ENCODE measurements around the gene DTL. TPM values are rescaled to one million over a fixed set of nuclear protein-coding genes. Genes with fewer than 3 reads are reported as not detected.
A peak's percentile ranks its signal among the peaks of the same experiment; 100 is the strongest.

DTL gene
- total and polyA plus RNA-seq, 2 of the 13 experiments (the other 11 are each of a cell fraction or from before 2014, with no cell fraction given): 10.4 to 32.8 TPM

DNA sequence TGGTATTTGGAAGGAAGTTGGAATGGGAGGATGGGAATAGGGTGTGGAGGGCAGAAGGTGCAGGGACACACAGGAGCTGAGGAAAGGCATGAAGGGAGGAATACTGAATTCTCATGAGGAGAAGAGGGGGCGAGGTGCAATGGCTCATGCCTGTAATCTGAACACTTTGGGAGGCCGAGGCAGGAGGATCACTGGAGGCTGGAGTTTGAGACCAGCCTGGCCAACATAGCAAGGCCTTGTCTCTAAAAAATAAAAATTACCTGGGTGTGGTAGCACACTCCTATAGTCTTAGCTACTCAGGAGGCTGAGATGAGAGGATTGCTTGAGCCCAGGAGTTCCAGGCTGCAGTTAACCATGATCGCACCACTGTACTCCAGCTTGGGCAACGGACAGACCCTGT, 117.3 kb downstream of the DTL start:
- Histone ChIP-seq H3K4me2 (ENCODE audit: low read depth, low read length) (no peak overlapping the region), H4K20me1 (ENCODE audit: insufficient read depth, low read length) (no peaks in the 10 kb centered on the region), H3K27me3 (ENCODE audit: control insufficient read depth in 1 of 2, insufficient read depth in 2 of 2, low read length in 2 of 2) (no peaks in the 10 kb centered on the region), H3K36me3 (replicated peaks in 1 of 2; ENCODE audit: control insufficient read depth in 1 of 2, insufficient read depth in 2 of 2, low read length in 2 of 2) (no peaks in the 10 kb centered on the region), H3K9ac (ENCODE audit: insufficient read depth, low read depth, low read length) (no peak overlapping the region), H3K4me3 (replicated peaks in 1 of 3; ENCODE audit: insufficient read depth in 1 of 3, low read depth in 2 of 3, low read length in 3 of 3) (no peak overlapping the region), H3K9me3 (ENCODE audit: low read length) (no peaks in the 10 kb centered on the region), H3K4me1 (ENCODE audit: insufficient read depth, low read length) (no peaks in the 10 kb centered on the region), H3K79me2 (ENCODE audit: insufficient read depth, low read length) (no peaks in the 10 kb centered on the region), H3K27ac (ENCODE audit: extremely low read length, insufficient read depth, low read length) (no peak overlapping the region), H2AFZ (ENCODE audit: low read length) (no peak overlapping the region)
- no TSS peak for BruUV-seq (replicated peaks)
- in situ Hi-C loops (cut with HindIII; ENCODE audit: extremely low pct_ligation_motif_present, low pct_unique_long_range_greater_than_20kb): no loop called here
- ChIA-PET POLR2A (no interaction called here), CTCF (ENCODE audit: low intra/inter-chr PET ratio, low total read pairs) (no interaction called here)
- FAIRE-seq: no peak
- ATAC-seq: no peak
- WGBS (ENCODE audit: low lambda C conversion rate): 87% methylated on average over 4 of the region's 4 CpGs
- TF ChIP-seq, protein P1, sequence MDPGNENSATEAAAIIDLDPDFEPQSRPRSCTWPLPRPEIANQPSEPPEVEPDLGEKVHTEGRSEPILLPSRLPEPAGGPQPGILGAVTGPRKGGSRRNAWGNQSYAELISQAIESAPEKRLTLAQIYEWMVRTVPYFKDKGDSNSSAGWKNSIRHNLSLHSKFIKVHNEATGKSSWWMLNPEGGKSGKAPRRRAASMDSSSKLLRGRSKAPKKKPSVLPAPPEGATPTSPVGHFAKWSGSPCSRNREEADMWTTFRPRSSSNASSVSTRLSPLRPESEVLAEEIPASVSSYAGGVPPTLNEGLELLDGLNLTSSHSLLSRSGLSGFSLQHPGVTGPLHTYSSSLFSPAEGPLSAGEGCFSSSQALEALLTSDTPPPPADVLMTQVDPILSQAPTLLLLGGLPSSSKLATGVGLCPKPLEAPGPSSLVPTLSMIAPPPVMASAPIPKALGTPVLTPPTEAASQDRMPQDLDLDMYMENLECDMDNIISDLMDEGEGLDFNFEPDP (CRISPR knock-in tag; conservative IDR thresholded peaks at IDR 0.05): no peak
- TF ChIP-seq, protein P2, sequence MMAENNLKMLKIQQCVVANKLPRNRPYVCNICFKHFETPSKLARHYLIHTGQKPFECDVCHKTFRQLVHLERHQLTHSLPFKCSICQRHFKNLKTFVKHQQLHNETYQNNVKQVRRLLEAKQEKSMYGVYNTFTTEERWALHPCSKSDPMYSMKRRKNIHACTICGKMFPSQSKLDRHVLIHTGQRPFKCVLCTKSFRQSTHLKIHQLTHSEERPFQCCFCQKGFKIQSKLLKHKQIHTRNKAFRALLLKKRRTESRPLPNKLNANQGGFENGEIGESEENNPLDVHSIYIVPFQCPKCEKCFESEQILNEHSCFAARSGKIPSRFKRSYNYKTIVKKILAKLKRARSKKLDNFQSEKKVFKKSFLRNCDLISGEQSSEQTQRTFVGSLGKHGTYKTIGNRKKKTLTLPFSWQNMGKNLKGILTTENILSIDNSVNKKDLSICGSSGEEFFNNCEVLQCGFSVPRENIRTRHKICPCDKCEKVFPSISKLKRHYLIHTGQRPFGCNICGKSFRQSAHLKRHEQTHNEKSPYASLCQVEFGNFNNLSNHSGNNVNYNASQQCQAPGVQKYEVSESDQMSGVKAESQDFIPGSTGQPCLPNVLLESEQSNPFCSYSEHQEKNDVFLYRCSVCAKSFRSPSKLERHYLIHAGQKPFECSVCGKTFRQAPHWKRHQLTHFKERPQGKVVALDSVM (CRISPR knock-in tag; IDR thresholded peaks at IDR 0.05): 0 out of 2 replicates have a peak, but pooled peaks have one; percentile 11
- TF ChIP-seq ZNF570 (CRISPR knock-in tag; IDR thresholded peaks at IDR 0.05; ENCODE audit: borderline replicate concordance): no peak
- intact Hi-C loops (cut with micrococcal nuclease; ENCODE audit: unreplicated experiment): no loop called here
- DNase-seq (ENCODE audit: low spot score): no peak

GRCh38 chr1:212153635-212154034, 118.1 kb downstream of the DTL start:
- no peak overlapping the region for H3K4me2 ChIP-seq (ENCODE audit: low read depth, low read length)
- in situ Hi-C loops (cut with HindIII; ENCODE audit: extremely low pct_ligation_motif_present, low pct_unique_long_range_greater_than_20kb) (no loop called here), intact Hi-C loops (cut with micrococcal nuclease; ENCODE audit: unreplicated experiment) (no loop called here)
- H3K27me3 ChIP-seq (ENCODE audit: control insufficient read depth in 1 of 2, insufficient read depth in 2 of 2, low read length in 2 of 2): no peaks in the 10 kb centered on the region
- no peaks in the 10 kb centered on the region for H3K36me3 ChIP-seq (replicated peaks in 1 of 2; ENCODE audit: control insufficient read depth in 1 of 2, insufficient read depth in 2 of 2, low read length in 2 of 2)
- H3K4me1 ChIP-seq (ENCODE audit: insufficient read depth, low read length): peaks cover 4% of the 10 kb centered on the region
- no peaks in the 10 kb centered on the region for H3K79me2 ChIP-seq (ENCODE audit: insufficient read depth, low read length)
- H3K9me3 ChIP-seq (ENCODE audit: low read length): no peaks in the 10 kb centered on the region
- no peak for DNase-seq (ENCODE audit: low spot score)
- no peak overlapping the region for H3K27ac ChIP-seq (ENCODE audit: extremely low read length, insufficient read depth, low read length)
- TF ChIP-seq ZFP41 (CRISPR knock-in tag; IDR thresholded peaks at IDR 0.05; ENCODE audit: borderline replicate concordance): no peak
- no peak for TF ChIP-seq ZNF331 (CRISPR knock-in tag; IDR thresholded peaks at IDR 0.05)
- no peak for TF ChIP-seq ETS1 (CRISPR knock-in tag; IDR thresholded peaks at IDR 0.05)
- TF ChIP-seq ZFX (CRISPR knock-in tag; IDR thresholded peaks at IDR 0.05; ENCODE audit: low read depth): no peak
- no peak overlapping the region for H3K9ac ChIP-seq (ENCODE audit: insufficient read depth, low read depth, low read length)
- H3K4me3 ChIP-seq (replicated peaks in 1 of 3; ENCODE audit: insufficient read depth in 1 of 3, low read depth in 2 of 3, low read length in 3 of 3): no peak overlapping the region
- H4K20me1 ChIP-seq (ENCODE audit: insufficient read depth, low read length): no peaks in the 10 kb centered on the region
- POLR2A ChIA-PET: no interaction called here
- ATAC-seq: no peak
- no peak for FAIRE-seq
- no TSS peak for BruUV-seq (replicated peaks)
- CTCF ChIA-PET (ENCODE audit: low intra/inter-chr PET ratio, low total read pairs): no interaction called here
- H2AFZ ChIP-seq (ENCODE audit: low read length): no peak overlapping the region

Data from HepG2 (cell line).